Mucosa of rectum (tissue), 2 donors: ENCODE measurements around the gene HKDC1.
"Not testable (repeated sequence)": the region's sequence is repeated elsewhere in the genome, so short reads cannot be mapped to it uniquely, and the experiment has no call there.

Source experiments
- H3K27ac ChIP-seq, 2 donors: one replicate each; pipeline ENCODE4 v1.7.0; 2013; ENCODE audit warnings: inconsistent platforms in 2 of 2, low read depth in 2 of 2, low read length in 2 of 2
- H3K27me3 ChIP-seq, 2 donors: one replicate each; pipeline ENCODE4 v1.7.0; 2013; ENCODE audit warnings: low read length in 2 of 2; ENCODE audit not compliant: control insufficient read depth in 2 of 2, insufficient read depth in 2 of 2
- H3K36me3 ChIP-seq, 2 donors: one replicate each; pipeline ENCODE4 v1.7.0; 2013; ENCODE audit warnings: low read length in 2 of 2; ENCODE audit not compliant: control insufficient read depth in 2 of 2, insufficient read depth in 2 of 2
- H3K4me1 ChIP-seq, 2 donors: one replicate each; pipeline ENCODE4 v1.7.0; 2013; ENCODE audit warnings: low read length in 2 of 2, mild to moderate bottlenecking in 1 of 2; ENCODE audit not compliant: control insufficient read depth in 2 of 2, insufficient read depth in 2 of 2
- H3K4me3 ChIP-seq, 2 donors: one replicate each; pipeline ENCODE4 v1.7.0; 2013; ENCODE audit warnings: low read length in 2 of 2
- H3K9ac ChIP-seq, 2 donors: one replicate each; pipeline ENCODE4 v1.7.0; 2013; ENCODE audit warnings: low read length in 2 of 2, low read depth in 1 of 2, mild to moderate bottlenecking in 1 of 2
- H3K9me3 ChIP-seq, 2 donors: one replicate each; pipeline ENCODE4 v1.7.0; 2013; ENCODE audit warnings: low read length in 2 of 2; ENCODE audit not compliant: control insufficient read depth in 2 of 2
- donor health status: healthy.
- donor health status: Normal muscosa, but diverticular disease.

HKDC1 gene

GRCh38 chr10:69220041-69220451 lies at the start of gene HKDC1:
HKDC1 (plus strand) TSS chr10:69220332; CDS start chr10:69220436, 104 bp downstream.
- no peak within 1 kb of the TSS for H3K4me3 ChIP-seq
- H3K4me1 ChIP-seq, result peaks cover 15 to 25% of the 10 kb centered on the region in 2 donors
- H3K27me3 ChIP-seq, result no peaks in the 10 kb centered on the region
- no peak within 1 kb of the TSS for H3K27ac ChIP-seq
- H3K9me3 ChIP-seq, result no peaks in the 10 kb centered on the region
- no peaks in the 10 kb centered on the region for H3K36me3 ChIP-seq
- no peak within 1 kb of the TSS for H3K9ac ChIP-seq

- Histone ChIP-seq H3K27ac (no peak overlapping the region), H3K9ac (no peak overlapping the region), H3K9me3 (no peaks in the 10 kb centered on the region), H3K36me3 (peaks cover 20 to 35% of the 10 kb centered on the region in 2 donors), H3K4me1 (no peaks in the 10 kb centered on the region), H3K4me3 (no peak overlapping the region), H3K27me3 (no peaks in the 10 kb centered on the region)
Measured at GRCh38 chr10:69172241-69172982, 47.7 kb upstream of the HKDC1 start.

- not testable (repeated sequence) for H3K9ac ChIP-seq, H3K27me3 ChIP-seq, H3K4me1 ChIP-seq, H3K4me3 ChIP-seq, H3K9me3 ChIP-seq, H3K27ac ChIP-seq
- H3K36me3 ChIP-seq, result peaks cover 12 to 17% of the 10 kb centered on the region in 2 donors
Measured at GRCh38 chr10:69175326-69175725, 44.8 kb upstream of the HKDC1 start.

GRCh38 chr10:69176823-69177222 lies 43.3 kb upstream of the HKDC1 start:
- no peak overlapping the region for H3K4me3 ChIP-seq
- no peaks in the 10 kb centered on the region for H3K27me3 ChIP-seq
- no peaks in the 10 kb centered on the region for H3K9me3 ChIP-seq
- H3K36me3 ChIP-seq, result peaks cover 0 to 3% of the 10 kb centered on the region in 2 donors
- H3K4me1 ChIP-seq, result peaks cover 17 to 18% of the 10 kb centered on the region in 2 donors
- no peak overlapping the region for H3K9ac ChIP-seq
- no peak overlapping the region for H3K27ac ChIP-seq

- no peaks in the 10 kb centered on the region for H3K9me3 ChIP-seq
- H3K27me3 ChIP-seq, result no peaks in the 10 kb centered on the region
- H3K27ac ChIP-seq, result peak overlapping the region; percentile 94 to 95
- H3K4me3 ChIP-seq, result peak overlapping the region; percentile 91 to 95
- H3K36me3 ChIP-seq, result peaks cover 5 to 8% of the 10 kb centered on the region in 2 donors
- H3K4me1 ChIP-seq, result peaks cover 17 to 18% of the 10 kb centered on the region in 2 donors
- H3K9ac ChIP-seq, result peak overlapping the region; percentile 97 to 99
Measured at GRCh38 chr10:69179089-69179742, 40.9 kb upstream of the HKDC1 start.

GRCh38 chr10:69179743-69180524 lies 40.2 kb upstream of the HKDC1 start, which contains the start of gene SUPV3L1:
SUPV3L1 (plus strand) TSS chr10:69180234; CDS start chr10:69180292, 58 bp downstream.
- H3K4me3 ChIP-seq, result peak within 1 kb of the TSS; percentile 91 to 95
- peak within 1 kb of the TSS; percentile 97 to 99 for H3K9ac ChIP-seq
- no peaks in the 10 kb centered on the region for H3K9me3 ChIP-seq
- H3K27ac ChIP-seq, result peak within 1 kb of the TSS; percentile 94 to 95
- peaks cover 7 to 13% of the 10 kb centered on the region in 2 donors for H3K36me3 ChIP-seq
- no peaks in the 10 kb centered on the region for H3K27me3 ChIP-seq
- H3K4me1 ChIP-seq, result peaks cover 17 to 18% of the 10 kb centered on the region in 2 donors

- peaks cover 17 to 18% of the 10 kb centered on the region in 2 donors for H3K4me1 ChIP-seq
- H3K9ac ChIP-seq, result peak overlapping the region; percentile 97 to 99
- peak overlapping the region; percentile 91 to 95 for H3K4me3 ChIP-seq
- H3K9me3 ChIP-seq, result no peaks in the 10 kb centered on the region
- H3K27me3 ChIP-seq, result no peaks in the 10 kb centered on the region
- peak overlapping the region; percentile 94 to 95 for H3K27ac ChIP-seq
- H3K36me3 ChIP-seq, result peaks cover 7 to 17% of the 10 kb centered on the region in 2 donors
Measured at GRCh38 chr10:69180525-69181204, 39.5 kb upstream of the HKDC1 start.

- Histone ChIP-seq H3K27ac (no peak overlapping the region), H3K4me3 (peak overlapping the region; percentile 91 to 95), H3K9me3 (no peaks in the 10 kb centered on the region), H3K4me1 (peaks cover 17 to 18% of the 10 kb centered on the region in 2 donors), H3K27me3 (no peaks in the 10 kb centered on the region), H3K36me3 (peaks cover 13 to 23% of the 10 kb centered on the region in 2 donors), H3K9ac (no peak overlapping the region)
Measured at GRCh38 chr10:69181433-69181832, 38.7 kb upstream of the HKDC1 start.

- no peaks in the 10 kb centered on the region for H3K27me3 ChIP-seq
- H3K4me1 ChIP-seq, result peaks cover 17 to 18% of the 10 kb centered on the region in 2 donors
- peaks cover 19 to 29% of the 10 kb centered on the region in 2 donors for H3K36me3 ChIP-seq
- no peak overlapping the region for H3K27ac ChIP-seq
- no peak overlapping the region for H3K4me3 ChIP-seq
- no peak overlapping the region for H3K9ac ChIP-seq
- no peaks in the 10 kb centered on the region for H3K9me3 ChIP-seq
Measured at GRCh38 chr10:69182005-69182404, 38.1 kb upstream of the HKDC1 start.
